ENCODE data around the gene CUBN.

DNA sequence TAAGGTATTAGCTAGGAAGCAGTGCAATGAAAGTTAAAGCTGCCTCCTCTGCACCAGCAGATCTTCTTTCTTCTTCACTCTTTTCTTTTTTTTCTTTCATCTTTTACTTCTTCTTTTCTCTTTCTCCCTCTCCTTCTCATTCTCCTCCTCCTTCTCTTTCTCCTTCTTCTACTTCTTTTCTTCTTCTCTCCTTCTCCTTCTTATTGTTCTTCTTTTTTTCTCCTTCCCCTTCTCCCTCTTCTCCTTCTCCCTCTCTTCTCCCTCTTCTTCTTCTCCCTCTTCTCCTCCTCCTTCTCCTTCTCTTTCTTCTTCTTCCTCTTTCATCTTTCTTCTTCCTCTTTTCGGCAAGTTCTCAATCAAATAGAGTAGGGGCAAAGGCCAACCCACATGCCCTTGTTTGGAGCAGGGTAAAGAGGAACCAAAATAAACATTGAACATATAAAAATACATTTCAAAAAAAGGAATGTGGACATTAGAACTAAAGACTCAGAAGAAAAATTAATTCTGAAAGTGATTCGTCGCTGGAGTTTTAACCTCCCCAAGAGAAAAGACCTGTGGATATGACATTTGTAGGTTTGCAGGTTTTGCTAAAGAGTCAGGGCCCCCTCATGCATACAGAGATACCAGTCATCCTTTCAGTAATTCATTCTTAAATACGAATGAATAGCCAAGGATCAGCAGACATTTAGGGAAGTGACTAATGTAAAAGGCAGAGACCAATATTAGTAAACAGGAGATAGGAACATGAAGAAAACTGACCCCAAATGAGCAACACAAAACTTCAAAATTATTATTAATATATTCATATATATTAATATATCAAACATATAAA, 219.4 kb downstream of the CUBN start:
- TF ChIP-seq, protein P1, sequence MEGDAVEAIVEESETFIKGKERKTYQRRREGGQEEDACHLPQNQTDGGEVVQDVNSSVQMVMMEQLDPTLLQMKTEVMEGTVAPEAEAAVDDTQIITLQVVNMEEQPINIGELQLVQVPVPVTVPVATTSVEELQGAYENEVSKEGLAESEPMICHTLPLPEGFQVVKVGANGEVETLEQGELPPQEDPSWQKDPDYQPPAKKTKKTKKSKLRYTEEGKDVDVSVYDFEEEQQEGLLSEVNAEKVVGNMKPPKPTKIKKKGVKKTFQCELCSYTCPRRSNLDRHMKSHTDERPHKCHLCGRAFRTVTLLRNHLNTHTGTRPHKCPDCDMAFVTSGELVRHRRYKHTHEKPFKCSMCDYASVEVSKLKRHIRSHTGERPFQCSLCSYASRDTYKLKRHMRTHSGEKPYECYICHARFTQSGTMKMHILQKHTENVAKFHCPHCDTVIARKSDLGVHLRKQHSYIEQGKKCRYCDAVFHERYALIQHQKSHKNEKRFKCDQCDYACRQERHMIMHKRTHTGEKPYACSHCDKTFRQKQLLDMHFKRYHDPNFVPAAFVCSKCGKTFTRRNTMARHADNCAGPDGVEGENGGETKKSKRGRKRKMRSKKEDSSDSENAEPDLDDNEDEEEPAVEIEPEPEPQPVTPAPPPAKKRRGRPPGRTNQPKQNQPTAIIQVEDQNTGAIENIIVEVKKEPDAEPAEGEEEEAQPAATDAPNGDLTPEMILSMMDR (IDR thresholded peaks at IDR 0.05), result no peak
- no peak for TF ChIP-seq EP300 (IDR thresholded peaks at IDR 0.05)
- no peak for TF ChIP-seq POLR2AphosphoS5 (IDR thresholded peaks at IDR 0.05)
